Measurements from ENCODE around the gene SPX.

Gene SPX

GRCh38 chr12:21547437-21547836 lies 21.3 kb downstream of the SPX start:
- no peak overlapping the region for H3K9ac ChIP-seq (ENCODE audit: low read depth, low read length, poor library complexity, severe bottlenecking)
- H3F3A ChIP-seq (ENCODE audit: low read depth) = no peaks in the 10 kb centered on the region
- H4K20me1 ChIP-seq (ENCODE audit: insufficient read depth, low read length, poor library complexity, severe bottlenecking) = no peaks in the 10 kb centered on the region
- no peaks in the 10 kb centered on the region for H3K9me2 ChIP-seq (replicated peaks; ENCODE audit: low read depth, low read length)
- H3K36me3 ChIP-seq (ENCODE audit: insufficient read depth, low read length) = no peaks in the 10 kb centered on the region
- H3K79me2 ChIP-seq (ENCODE audit: insufficient read depth, low read length) = no peaks in the 10 kb centered on the region
- no peaks in the 10 kb centered on the region for H3K4me1 ChIP-seq (ENCODE audit: insufficient read depth, low read length, poor library complexity, severe bottlenecking)
- no peak overlapping the region for H3K4me3 ChIP-seq (ENCODE audit: low read length, poor library complexity, severe bottlenecking)
- H2AFZ ChIP-seq (ENCODE audit: low read length) = no peak overlapping the region
- H3K9me3 ChIP-seq (ENCODE audit: insufficient read depth, low read depth, low read length) = no peaks in the 10 kb centered on the region
- no peaks in the 10 kb centered on the region for H3K27me3 ChIP-seq (ENCODE audit: insufficient read depth, low read length, poor library complexity, severe bottlenecking)
- H3K4me2 ChIP-seq (ENCODE audit: low read depth, low read length, poor library complexity, severe bottlenecking) = no peak overlapping the region
- no peak for TF ChIP-seq CTCF (conservative IDR thresholded peaks at IDR 0.05; ENCODE audit: low read length)

DNA sequence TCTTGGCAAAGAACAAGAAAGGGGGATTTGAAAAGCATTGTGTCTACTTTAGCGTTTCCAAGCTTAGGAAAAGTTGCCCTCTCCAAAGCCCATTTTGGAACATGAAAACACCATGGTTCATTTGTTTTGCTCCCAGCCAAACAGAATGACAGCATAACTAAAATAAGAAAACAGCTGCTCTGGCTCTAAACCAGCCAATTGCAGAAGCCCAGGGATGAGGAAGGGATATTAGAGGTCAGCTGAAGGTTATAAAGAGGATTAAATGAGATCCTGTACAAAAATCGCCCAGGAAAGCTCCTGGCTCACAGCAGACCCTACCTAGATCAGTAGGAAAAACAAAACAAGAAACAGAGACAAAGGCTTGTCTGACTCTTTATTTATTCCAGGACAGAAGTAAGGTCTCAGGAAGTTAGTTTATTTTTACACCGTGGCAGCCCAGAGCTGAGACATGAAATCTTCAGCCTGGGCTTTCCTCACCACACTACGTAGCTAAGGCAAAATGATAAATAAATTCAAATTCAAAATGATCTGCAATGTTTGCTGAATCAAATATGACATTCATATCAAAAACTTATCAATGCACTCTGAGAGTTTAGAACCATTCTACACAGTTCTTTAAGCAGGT lies 25.9 kb downstream of the SPX start:
- no peak overlapping the region for H3K4me2 ChIP-seq (ENCODE audit: low read depth, low read length, poor library complexity, severe bottlenecking)
- H3F3A ChIP-seq (ENCODE audit: low read depth) = no peaks in the 10 kb centered on the region
- no peaks in the 10 kb centered on the region for H3K36me3 ChIP-seq (ENCODE audit: insufficient read depth, low read length)
- no peaks in the 10 kb centered on the region for H3K4me1 ChIP-seq (ENCODE audit: insufficient read depth, low read length, poor library complexity, severe bottlenecking)
- H3K9ac ChIP-seq (ENCODE audit: low read depth, low read length, poor library complexity, severe bottlenecking) = no peak overlapping the region
- no peaks in the 10 kb centered on the region for H3K27me3 ChIP-seq (ENCODE audit: insufficient read depth, low read length, poor library complexity, severe bottlenecking)
- no peaks in the 10 kb centered on the region for H4K20me1 ChIP-seq (ENCODE audit: insufficient read depth, low read length, poor library complexity, severe bottlenecking)
- H2AFZ ChIP-seq (ENCODE audit: low read length) = no peak overlapping the region
- no peaks in the 10 kb centered on the region for H3K9me3 ChIP-seq (ENCODE audit: insufficient read depth, low read depth, low read length)
- TF ChIP-seq CTCF (conservative IDR thresholded peaks at IDR 0.05; ENCODE audit: low read length) (no peak), EZH2phosphoT487 (IDR thresholded peaks at IDR 0.05; ENCODE audit: borderline replicate concordance) (no peak)
- no peak overlapping the region for H3K4me3 ChIP-seq (ENCODE audit: low read length, poor library complexity, severe bottlenecking)
- H3K9me2 ChIP-seq (replicated peaks; ENCODE audit: low read depth, low read length) = no peaks in the 10 kb centered on the region
- H3K79me2 ChIP-seq (ENCODE audit: insufficient read depth, low read length) = no peaks in the 10 kb centered on the region

GRCh38 chr12:21552635-21553328 lies 26.7 kb downstream of the SPX start:
- Histone ChIP-seq H2AFZ (ENCODE audit: low read length) (no peak overlapping the region), H3F3A (ENCODE audit: low read depth) (no peaks in the 10 kb centered on the region), H4K20me1 (ENCODE audit: insufficient read depth, low read length, poor library complexity, severe bottlenecking) (no peaks in the 10 kb centered on the region), H3K27me3 (ENCODE audit: insufficient read depth, low read length, poor library complexity, severe bottlenecking) (no peaks in the 10 kb centered on the region), H3K9me2 (replicated peaks; ENCODE audit: low read depth, low read length) (no peaks in the 10 kb centered on the region), H3K4me2 (ENCODE audit: low read depth, low read length, poor library complexity, severe bottlenecking) (no peak overlapping the region), H3K4me3 (ENCODE audit: low read length, poor library complexity, severe bottlenecking) (no peak overlapping the region), H3K9me3 (ENCODE audit: insufficient read depth, low read depth, low read length) (no peaks in the 10 kb centered on the region), H3K36me3 (ENCODE audit: insufficient read depth, low read length) (no peaks in the 10 kb centered on the region), H3K4me1 (ENCODE audit: insufficient read depth, low read length, poor library complexity, severe bottlenecking) (no peaks in the 10 kb centered on the region), H3K79me2 (ENCODE audit: insufficient read depth, low read length) (no peaks in the 10 kb centered on the region), H3K9ac (ENCODE audit: low read depth, low read length, poor library complexity, severe bottlenecking) (no peak overlapping the region)
- TF ChIP-seq EZH2phosphoT487 (IDR thresholded peaks at IDR 0.05; ENCODE audit: borderline replicate concordance) (no peak), CTCF (conservative IDR thresholded peaks at IDR 0.05; ENCODE audit: low read length) (no peak)
